Measurements from ENCODE around the gene ZBTB37. TPM values are rescaled to one million over a fixed set of nuclear protein-coding genes. Genes with fewer than 3 reads are reported as not detected.
A peak's percentile ranks its signal among the peaks of the same experiment; 100 is the strongest.

The ZBTB37 gene
- total and polyA plus RNA-seq, 3 donors from 2014 or later: 21.2 to 28.7 (median 22.6) TPM

GRCh38 chr1:173867753-173868265 lies 371 bp upstream of the ZBTB37 start, which contains the start of gene GAS5:
GAS5 (minus strand) TSS chr1:173867989.
- 0 to 1% methylated on average over 9 to 30 of the region's 30 CpGs for WGBS, 2 donors
- peaks cover 33% of the 10 kb centered on the region for H3K4me1 ChIP-seq
- H3K27me3 ChIP-seq: no peaks in the 10 kb centered on the region
- no peaks in the 10 kb centered on the region for H3K9me3 ChIP-seq
- peak within 1 kb of the TSS; percentile 78 to 88 for H3K4me3 ChIP-seq
- intact Hi-C loops (cut with DNase I; ENCODE audit: low total_unique reads): no loop called here
- H3K36me3 ChIP-seq (ENCODE audit: low read depth, missing control alignments): no peaks in the 10 kb centered on the region
- peak within 1 kb of the TSS; percentile 92 to 95 for H3K27ac ChIP-seq
- peak; percentile 100 for DNase-seq
- peak; percentile 96 for TF ChIP-seq POLR2A (IDR thresholded peaks at IDR 0.05)
- TF ChIP-seq, protein P1, sequence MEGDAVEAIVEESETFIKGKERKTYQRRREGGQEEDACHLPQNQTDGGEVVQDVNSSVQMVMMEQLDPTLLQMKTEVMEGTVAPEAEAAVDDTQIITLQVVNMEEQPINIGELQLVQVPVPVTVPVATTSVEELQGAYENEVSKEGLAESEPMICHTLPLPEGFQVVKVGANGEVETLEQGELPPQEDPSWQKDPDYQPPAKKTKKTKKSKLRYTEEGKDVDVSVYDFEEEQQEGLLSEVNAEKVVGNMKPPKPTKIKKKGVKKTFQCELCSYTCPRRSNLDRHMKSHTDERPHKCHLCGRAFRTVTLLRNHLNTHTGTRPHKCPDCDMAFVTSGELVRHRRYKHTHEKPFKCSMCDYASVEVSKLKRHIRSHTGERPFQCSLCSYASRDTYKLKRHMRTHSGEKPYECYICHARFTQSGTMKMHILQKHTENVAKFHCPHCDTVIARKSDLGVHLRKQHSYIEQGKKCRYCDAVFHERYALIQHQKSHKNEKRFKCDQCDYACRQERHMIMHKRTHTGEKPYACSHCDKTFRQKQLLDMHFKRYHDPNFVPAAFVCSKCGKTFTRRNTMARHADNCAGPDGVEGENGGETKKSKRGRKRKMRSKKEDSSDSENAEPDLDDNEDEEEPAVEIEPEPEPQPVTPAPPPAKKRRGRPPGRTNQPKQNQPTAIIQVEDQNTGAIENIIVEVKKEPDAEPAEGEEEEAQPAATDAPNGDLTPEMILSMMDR (IDR thresholded peaks at IDR 0.05): no peak

- no peaks in the 10 kb centered on the region for H3K36me3 ChIP-seq (ENCODE audit: low read depth, missing control alignments)
- peaks cover 33% of the 10 kb centered on the region for H3K4me1 ChIP-seq
- no peak for TF ChIP-seq POLR2A (IDR thresholded peaks at IDR 0.05)
- TF ChIP-seq, protein P1 (IDR thresholded peaks at IDR 0.05): no peak
- intact Hi-C loops (cut with DNase I; ENCODE audit: low total_unique reads): no loop called here
- DNase-seq: no peak
- H3K27me3 ChIP-seq: no peaks in the 10 kb centered on the region
- peak overlapping the region; percentile 78 to 88 for H3K4me3 ChIP-seq
- H3K27ac ChIP-seq: peak overlapping the region; percentile 92 to 95
- WGBS, 2 donors: 3 to 4% methylated on average over 5 of the region's 5 CpGs
- H3K9me3 ChIP-seq: no peaks in the 10 kb centered on the region
Observed at GRCh38 chr1:173869021-173869359, 810 bp downstream of the ZBTB37 start.

GRCh38 chr1:173870252-173871075 lies 2.3 kb downstream of the ZBTB37 start:
- DNase-seq: peak; percentile 49
- Histone ChIP-seq H3K27me3 (no peaks in the 10 kb centered on the region), H3K27ac (peak overlapping the region; percentile 21 to 92), H3K36me3 (ENCODE audit: low read depth, missing control alignments) (no peaks in the 10 kb centered on the region), H3K4me3 (no peak overlapping the region), H3K9me3 (no peaks in the 10 kb centered on the region), H3K4me1 (peaks cover 26% of the 10 kb centered on the region)
- WGBS, 2 donors: 72 to 73% methylated on average over 15 of the region's 15 CpGs
- TF ChIP-seq, protein P1 (IDR thresholded peaks at IDR 0.05): no peak
- TF ChIP-seq POLR2A (IDR thresholded peaks at IDR 0.05): no peak
- intact Hi-C loops (cut with DNase I; ENCODE audit: low total_unique reads): no loop called here

DNA sequence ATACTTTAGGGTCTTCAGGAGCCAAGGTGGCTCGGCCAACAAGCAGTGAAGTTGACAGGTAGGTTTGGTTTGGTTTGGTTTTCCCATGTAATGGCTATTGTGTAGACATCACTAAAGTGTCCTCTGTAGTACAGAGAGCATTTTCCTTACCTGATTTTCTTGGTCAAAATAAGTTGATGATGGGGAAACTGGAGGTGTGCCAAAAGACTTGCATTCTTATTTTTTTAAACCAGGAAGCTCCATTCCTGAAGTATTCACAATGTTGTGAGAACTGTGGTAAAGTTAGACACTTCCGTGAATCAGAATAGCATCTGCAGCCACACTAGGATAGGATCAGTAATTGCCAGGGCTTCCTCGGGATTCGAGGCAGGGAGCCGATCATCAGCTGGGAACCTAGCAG lies 2.9 kb downstream of the ZBTB37 start:
- no peaks in the 10 kb centered on the region for H3K36me3 ChIP-seq (ENCODE audit: low read depth, missing control alignments)
- H3K27ac ChIP-seq: no peak overlapping the region
- no peak for TF ChIP-seq POLR2A (IDR thresholded peaks at IDR 0.05)
- TF ChIP-seq, protein P1 (IDR thresholded peaks at IDR 0.05): no peak
- H3K4me3 ChIP-seq: no peak overlapping the region
- H3K9me3 ChIP-seq: no peaks in the 10 kb centered on the region
- peaks cover 21% of the 10 kb centered on the region for H3K4me1 ChIP-seq
- no peak for DNase-seq
- intact Hi-C loops (cut with DNase I; ENCODE audit: low total_unique reads): no loop called here
- WGBS, 2 donors: 86 to 93% methylated on average over 5 of the region's 5 CpGs
- H3K27me3 ChIP-seq: no peaks in the 10 kb centered on the region

All from testis (tissue), 3 donors.